Neural cell (in vitro differentiated cells): ENCODE data around the gene SGTA. TPM values are rescaled to one million over a fixed set of nuclear protein-coding genes. Genes with fewer than 3 reads are reported as not detected.

ENCODE experiments used
- H2AFZ ChIP-seq: fragments of 200-600, 300-800 bp; sonication (generic), shearing (Covaris generic); 2 replicates; pipeline ENCODE4 v1.6.0; 2014; ENCODE audit warnings: low read depth, mild to moderate bottlenecking, antibody characterized with exemption, low read length, moderate library complexity
- H3F3A ChIP-seq: fragments of 200-600 bp; shearing (Covaris generic); 2 replicates; pipeline ENCODE4 v1.6.1; 2016; ENCODE audit warnings: mild to moderate bottlenecking, moderate library complexity, mixed read lengths, antibody characterized with exemption, low read length; ENCODE audit not compliant: insufficient read depth, poor library complexity, severe bottlenecking
- H3K27ac ChIP-seq: fragments of 200-600, 300-800 bp; sonication (generic), shearing (Covaris generic); 2 replicates; pipeline ENCODE4 v1.5.1; 2014; ENCODE audit warnings: mild to moderate bottlenecking, low read length, moderate library complexity
- H3K27me3 ChIP-seq: fragments of 300-800, 200-600 bp; sonication (generic), shearing (Covaris generic); 2 replicates; pipeline ENCODE4 v1.6.0; 2014; ENCODE audit warnings: mild to moderate bottlenecking, low read depth, low read length, moderate library complexity; ENCODE audit not compliant: insufficient read depth
- H3K36me3 ChIP-seq: fragments of 300-800, 200-600 bp; sonication (generic), shearing (Covaris generic); 2 replicates; pipeline ENCODE4 v1.5.1; 2014; ENCODE audit warnings: mild to moderate bottlenecking, antibody characterized with exemption, low read length, moderate library complexity; ENCODE audit not compliant: insufficient read depth
- H3K4me2 ChIP-seq: fragments of 300-800, 200-600 bp; sonication (generic), shearing (Covaris generic); 2 replicates; pipeline ENCODE4 v1.6.0; 2014; ENCODE audit warnings: mild to moderate bottlenecking, low read length
- H3K4me3 ChIP-seq: fragments of 300-800, 200-600 bp; sonication (generic), shearing (Covaris generic); 2 replicates; pipeline ENCODE4 v1.5.1; 2014; ENCODE audit warnings: mild to moderate bottlenecking, low read length, moderate library complexity
- H3K79me2 ChIP-seq: fragments of 200-600 bp; shearing (Covaris generic); replicated peaks from 2 replicates; pipeline ENCODE4 v1.6.0; 2014; ENCODE audit warnings: mild to moderate bottlenecking, low read length, moderate library complexity; ENCODE audit not compliant: insufficient read depth
- H3K9ac ChIP-seq: fragments of 300-800, 200-600 bp; sonication (generic), shearing (Covaris generic); 2 replicates; pipeline ENCODE4 v1.6.1; 2016; ENCODE audit warnings: mild to moderate bottlenecking, low read length, mixed read lengths
- H3K9me2 ChIP-seq: fragments of 200-600 bp; shearing (Covaris generic); 2 replicates; pipeline ENCODE4 v1.6.1; 2016; ENCODE audit warnings: mild to moderate bottlenecking, low read length, mixed read lengths; ENCODE audit not compliant: insufficient read depth
- H3K9me3 ChIP-seq: fragments of 200-600, 300-800 bp; sonication (generic), shearing (Covaris generic); 2 replicates; pipeline ENCODE4 v1.6.1; 2016; ENCODE audit warnings: mild to moderate bottlenecking, mixed run types, low read length, moderate library complexity, mixed read lengths
- H4K20me1 ChIP-seq: fragments of 200-600 bp; shearing (Covaris generic); 2 replicates; pipeline ENCODE4 v1.6.1; 2016; ENCODE audit warnings: mild to moderate bottlenecking, mixed run types; ENCODE audit not compliant: insufficient read depth
- CTCF ChIP-seq: fragments of 450-650 bp; IDR thresholded peaks from 2 replicates; pipeline ENCODE4 v1.5.1; 2014; ENCODE audit warnings: antibody characterized with exemption, mild to moderate bottlenecking, moderate library complexity; ENCODE audit not compliant: poor library complexity, severe bottlenecking
- EP300 ChIP-seq: fragments of 450-650 bp; conservative IDR thresholded peaks from 2 replicates; pipeline ENCODE4 v1.6.1; 2014; ENCODE audit warnings: antibody characterized with exemption, mild to moderate bottlenecking, moderate library complexity; ENCODE audit not compliant: poor library complexity, severe bottlenecking
- EZH2 ChIP-seq: fragments of 200-600, 300-800 bp; shearing (Covaris generic), sonication (generic); IDR thresholded peaks from 2 replicates; pipeline ENCODE4 v1.6.1; 2014; ENCODE audit warnings: antibody characterized with exemption, low read length, borderline replicate concordance, mild to moderate bottlenecking; ENCODE audit not compliant: insufficient read depth, poor library complexity, severe bottlenecking
- MXI1 ChIP-seq: fragments of 450-650 bp; conservative IDR thresholded peaks from 2 replicates; pipeline ENCODE4 v1.6.1; 2014; ENCODE audit warnings: antibody characterized with exemption, mild to moderate bottlenecking; ENCODE audit not compliant: poor library complexity, severe bottlenecking
- POLR2AphosphoS5 ChIP-seq: IDR thresholded peaks from 2 replicates; pipeline ENCODE4 v1.6.1; 2012
- RAD21 ChIP-seq: fragments of 450-650 bp; conservative IDR thresholded peaks from 2 replicates; pipeline ENCODE4 v1.6.1; 2014; ENCODE audit warnings: antibody characterized with exemption, mild to moderate bottlenecking, moderate library complexity
- REST ChIP-seq: IDR thresholded peaks from 2 replicates; pipeline ENCODE4 v1.6.1; 2012; ENCODE audit warnings: borderline replicate concordance
- SMC3 ChIP-seq: fragments of 450-650 bp; conservative IDR thresholded peaks from 2 replicates; pipeline ENCODE4 v1.6.1; 2014; ENCODE audit warnings: antibody characterized with exemption, mild to moderate bottlenecking, moderate library complexity; ENCODE audit not compliant: poor library complexity
- TAF1 ChIP-seq: IDR thresholded peaks from 2 replicates; pipeline ENCODE4 v1.6.1; 2012; ENCODE audit warnings: low read depth
- polyA plus RNA-seq: library from polyadenylated mRNA; depleted of rRNA; stranded (reverse); fragments of >200 nt; gene quantifications from 2 replicates; pipeline ENCODE4 v1.2.3, GENCODE V29; 2014

The SGTA gene
- polyA plus RNA-seq, 1 donor from 2014 or later: 80.6 TPM

GRCh38 chr19:2795827-2796658, 13.0 kb upstream of the SGTA start:
- H3K79me2 ChIP-seq: no peaks in the 10 kb centered on the region
- no peaks in the 10 kb centered on the region for H3F3A ChIP-seq
- H3K4me3 ChIP-seq: no peak overlapping the region
- H3K4me2 ChIP-seq: no peak overlapping the region
- no peak overlapping the region for H2AFZ ChIP-seq
- H3K9me3 ChIP-seq: no peaks in the 10 kb centered on the region
- TF ChIP-seq RAD21 (no peak), SMC3 (no peak), REST (no peak), EZH2 (no peak), CTCF (no peak), EP300 (no peak), POLR2AphosphoS5 (no peak), MXI1 (no peak), TAF1 (no peak)
- no peak overlapping the region for H3K9ac ChIP-seq
- no peak overlapping the region for H3K27ac ChIP-seq
- H4K20me1 ChIP-seq: no peaks in the 10 kb centered on the region
- H3K36me3 ChIP-seq: no peaks in the 10 kb centered on the region
- no peaks in the 10 kb centered on the region for H3K27me3 ChIP-seq
- H3K9me2 ChIP-seq: no peaks in the 10 kb centered on the region

- Histone ChIP-seq H3K9me2 (no peaks in the 10 kb centered on the region), H2AFZ (no peak overlapping the region), H3K79me2 (peaks cover 2% of the 10 kb centered on the region), H3K4me3 (no peak overlapping the region), H3K4me2 (no peak overlapping the region), H3F3A (no peaks in the 10 kb centered on the region), H3K36me3 (no peaks in the 10 kb centered on the region), H3K9me3 (no peaks in the 10 kb centered on the region), H3K9ac (no peak overlapping the region), H3K27ac (no peak overlapping the region), H4K20me1 (no peaks in the 10 kb centered on the region), H3K27me3 (no peaks in the 10 kb centered on the region)
- TF ChIP-seq CTCF: no peak
- no peak for TF ChIP-seq POLR2AphosphoS5
- TF ChIP-seq SMC3: no peak
- TF ChIP-seq TAF1: no peak
- no peak for TF ChIP-seq MXI1
- no peak for TF ChIP-seq RAD21
- no peak for TF ChIP-seq EZH2
- TF ChIP-seq REST: no peak
- no peak for TF ChIP-seq EP300
Measured at GRCh38 chr19:2793577-2793976, 10.5 kb upstream of the SGTA start.
